HG02623 (cell line): ENCODE measurements around the gene KRT5.

ENCODE experiments used
- ATAC-seq: cut with Tn5 transposase; IDR thresholded peaks from one replicate; pipeline ENCODE4 v1.9.1; 2021; ENCODE audit warnings: moderate library complexity; ENCODE audit not compliant: unreplicated experiment

The KRT5 gene

DNA sequence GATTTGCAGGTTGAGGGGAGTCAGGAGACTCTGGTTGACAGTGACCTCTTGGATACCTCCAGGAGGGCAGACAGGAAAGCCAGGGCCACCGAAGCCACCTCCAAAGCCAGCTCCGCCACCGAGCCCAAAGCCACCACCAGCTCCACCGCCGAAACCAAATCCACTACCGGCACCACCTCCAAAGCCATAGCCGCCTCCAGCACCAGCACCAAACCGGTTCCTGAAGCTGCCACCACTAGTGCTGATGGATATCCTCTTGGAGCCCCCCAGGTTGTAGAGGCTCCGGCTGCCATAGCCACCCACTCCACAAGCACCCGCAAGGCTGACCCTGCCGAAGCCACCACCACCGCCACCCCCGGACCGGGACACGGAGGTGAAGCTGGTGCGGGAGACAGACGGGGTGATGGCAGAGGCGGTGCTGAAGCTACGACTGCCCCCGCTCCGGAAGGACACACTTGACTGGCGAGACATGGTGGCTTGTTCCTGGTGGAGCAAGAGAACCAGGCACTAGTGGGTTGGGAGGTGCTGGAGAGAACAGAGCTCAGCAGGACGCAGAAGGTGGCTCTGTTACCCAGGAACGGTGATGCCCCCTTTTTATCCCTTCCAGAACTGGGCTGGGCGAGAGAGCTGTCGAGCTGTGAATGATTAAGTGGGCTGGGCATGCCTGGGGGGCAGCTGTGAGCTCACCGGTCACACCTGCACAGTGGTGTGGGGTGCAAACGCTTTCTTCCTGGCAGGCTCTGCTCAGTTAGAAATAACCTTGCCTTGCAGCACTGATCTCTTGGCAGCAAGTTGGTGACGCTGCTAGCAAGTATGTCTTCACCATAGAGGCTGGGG, at the start of gene KRT5:
Gene KRT5 (minus strand): TSS at position 569 of the 837 bp plus-strand sequence. CDS start 98 bp downstream, at position 471.
- ATAC-seq: no peak

DNA sequence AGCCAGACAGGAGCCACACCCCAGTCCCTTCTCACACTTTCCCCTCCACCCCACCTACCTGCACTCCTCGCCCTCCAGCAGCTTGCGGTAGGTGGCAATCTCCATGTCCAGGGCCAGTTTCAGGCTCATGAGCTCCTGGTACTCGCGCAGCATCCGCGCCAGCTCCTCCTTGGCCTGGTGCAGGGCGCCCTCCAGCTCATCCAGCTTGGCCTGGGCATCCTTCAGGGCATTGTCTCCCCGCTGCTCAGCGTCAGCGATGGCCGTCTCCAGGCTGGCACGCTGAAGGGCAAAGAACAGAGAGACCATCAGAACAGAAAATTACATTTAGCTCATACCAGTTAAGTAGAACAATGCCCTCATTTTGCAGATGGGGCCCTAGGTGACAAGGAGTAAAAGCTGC, 47.9 kb upstream of the KRT5 start:
- no peak for ATAC-seq

DNA sequence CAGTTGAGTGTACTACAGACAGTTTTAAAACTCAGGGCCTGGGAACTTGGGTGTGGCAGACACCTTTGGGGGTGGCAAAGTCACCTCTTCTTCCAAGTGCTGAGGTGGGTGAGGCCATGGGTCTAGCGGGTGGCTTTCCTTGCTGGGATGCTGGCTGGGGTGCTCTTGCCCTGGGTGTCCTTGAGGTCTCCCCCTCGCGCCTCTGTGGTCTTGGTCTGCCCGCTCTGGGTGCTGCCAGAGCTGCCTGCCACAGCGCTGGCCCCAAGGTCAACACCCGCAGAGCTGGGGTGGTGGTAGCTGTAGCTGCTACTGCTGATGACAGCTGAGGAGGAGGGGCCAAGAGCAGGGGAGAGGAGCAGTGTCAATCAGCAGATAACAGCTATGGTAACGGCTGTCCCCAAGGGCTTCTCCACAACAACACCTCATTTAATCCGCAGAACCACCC, 46.7 kb upstream of the KRT5 start:
- ATAC-seq: no peak

DNA sequence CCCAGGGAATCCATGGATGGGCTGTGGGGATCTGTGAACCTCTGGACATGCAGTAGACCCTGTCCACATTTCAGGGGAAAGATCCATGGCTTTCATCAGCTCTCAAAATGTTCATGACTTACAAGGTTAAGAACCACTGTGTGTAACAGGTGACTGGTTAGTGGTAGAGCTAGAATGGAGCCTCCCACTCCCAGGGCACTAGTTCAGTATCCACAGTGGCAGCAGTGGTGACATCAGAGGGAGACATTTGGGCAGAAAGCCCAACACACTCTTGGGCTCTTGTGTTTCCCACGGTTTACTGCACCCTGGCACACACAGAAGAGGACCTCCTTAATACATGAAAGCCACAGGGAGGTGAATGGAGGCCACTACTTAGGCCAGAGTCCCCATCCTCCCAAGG, 44.4 kb upstream of the KRT5 start:
- ATAC-seq: no peak

DNA sequence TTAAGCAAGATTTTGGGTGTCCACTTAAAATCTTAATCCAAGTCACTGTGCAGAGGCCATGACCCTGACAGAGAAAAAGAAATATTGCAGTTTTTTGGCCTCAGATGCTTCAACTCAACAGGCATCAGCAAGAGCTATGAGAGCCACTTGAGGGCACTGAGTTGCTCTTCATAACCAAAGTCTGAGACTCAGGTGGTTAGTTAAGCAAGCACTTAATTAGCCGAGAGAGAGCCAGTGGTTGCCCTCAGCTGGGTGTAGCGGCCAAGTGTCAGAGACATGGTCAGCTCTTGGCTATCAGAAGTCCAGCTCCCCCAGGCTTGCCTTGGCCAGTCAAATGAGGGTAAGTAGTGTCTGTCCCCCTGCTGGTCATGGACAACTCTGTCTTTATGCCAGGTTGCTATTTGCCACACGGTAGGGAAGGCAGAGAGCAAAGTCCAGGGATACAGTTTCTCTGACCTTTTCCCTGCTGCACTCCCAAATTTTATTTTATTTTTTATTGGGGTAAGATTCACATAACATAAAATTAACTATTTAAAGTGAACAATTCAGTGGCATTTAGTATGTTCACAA, 41.8 kb upstream of the KRT5 start:
- ATAC-seq: no peak

DNA sequence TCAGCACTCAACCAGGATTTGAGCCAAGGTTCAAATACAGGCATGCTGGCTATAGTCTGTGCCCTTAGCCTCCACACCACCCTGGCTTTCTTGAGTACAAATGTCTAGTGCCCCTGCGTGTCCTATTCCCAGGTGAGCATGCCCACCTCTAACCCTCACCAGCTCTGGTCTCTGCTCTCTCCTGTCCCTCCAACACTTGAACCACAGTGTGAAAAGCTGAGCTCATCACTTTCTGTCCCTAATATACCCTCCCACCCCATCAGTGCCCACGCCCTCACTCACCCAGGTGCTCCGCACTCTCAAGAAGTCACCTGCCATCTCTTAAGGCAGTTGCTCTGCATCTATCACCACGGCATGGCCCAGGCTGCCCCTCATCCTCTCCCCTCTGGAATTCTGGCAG, 39.8 kb upstream of the KRT5 start:
- no peak for ATAC-seq

DNA sequence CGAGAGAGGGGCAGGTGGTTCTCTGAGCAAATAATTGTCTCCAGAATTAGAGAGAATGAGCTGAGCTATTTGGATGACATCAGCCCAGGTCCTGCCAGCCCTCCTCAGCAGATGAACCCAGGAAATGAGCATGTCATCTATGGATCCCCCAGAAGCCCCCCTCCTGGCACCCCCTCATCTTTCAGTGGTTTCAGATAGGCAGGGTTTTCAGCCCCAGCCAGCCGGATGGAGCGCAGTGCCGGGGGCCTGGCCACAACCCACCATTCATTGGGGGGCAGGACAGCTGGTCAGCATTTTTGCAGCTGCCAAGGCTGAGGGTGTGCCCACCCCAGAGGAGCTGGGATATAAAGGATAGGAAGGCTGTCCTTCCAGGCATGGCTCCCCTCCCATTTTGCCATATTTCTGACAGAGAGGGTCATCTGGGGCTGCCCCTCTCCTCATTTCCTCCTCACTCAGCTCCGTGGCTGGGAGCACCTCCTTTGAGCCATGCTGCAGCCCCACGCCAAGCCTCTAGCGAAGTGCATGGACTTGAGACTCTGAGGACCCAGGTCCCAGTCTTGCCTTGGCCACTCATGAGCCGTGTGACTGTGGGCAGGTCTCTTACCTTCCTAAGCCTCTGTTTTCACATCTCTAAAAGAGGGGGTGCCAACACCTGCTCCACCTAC, 38.7 kb upstream of the KRT5 start:
- no peak for ATAC-seq

DNA sequence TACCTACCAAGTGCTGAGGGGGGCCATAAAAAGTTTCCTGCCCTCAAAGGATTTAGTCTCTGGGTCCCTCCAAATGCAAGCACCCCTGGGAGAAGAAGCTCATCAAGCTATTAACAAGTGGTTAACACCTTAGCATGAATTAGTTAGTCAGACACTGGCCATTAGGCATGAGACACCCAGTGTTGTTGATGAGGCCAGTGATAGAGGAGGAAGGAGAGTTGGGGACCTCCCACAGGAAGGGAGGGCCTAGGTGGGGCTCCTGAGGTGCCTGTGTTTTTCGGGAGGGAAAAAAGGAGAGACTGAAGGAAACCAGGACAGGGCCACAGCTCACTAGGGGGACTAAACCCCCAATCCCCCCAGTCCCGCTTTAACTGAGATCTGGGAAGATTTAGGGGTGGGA, 37.3 kb upstream of the KRT5 start:
- ATAC-seq: no peak

DNA sequence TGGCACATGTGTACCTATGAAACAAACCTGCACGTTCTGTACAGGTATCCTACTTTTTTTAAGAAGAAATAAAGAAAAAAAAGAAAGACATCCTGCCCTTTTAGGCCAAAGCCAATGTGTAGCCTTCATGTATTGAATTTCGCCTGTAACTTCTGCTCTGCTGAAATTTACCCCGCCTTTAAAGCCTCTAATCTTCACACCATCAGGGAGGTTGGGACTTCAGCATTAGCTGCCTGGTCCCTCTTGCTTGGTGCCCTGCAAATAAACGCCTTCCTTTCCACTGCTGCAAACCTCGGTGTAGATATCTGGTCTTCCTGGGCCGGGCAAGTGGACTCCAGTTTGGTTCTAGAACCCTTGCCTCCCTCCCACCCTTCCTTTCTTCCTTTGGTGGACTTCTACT, 35.4 kb upstream of the KRT5 start:
- no peak for ATAC-seq

DNA sequence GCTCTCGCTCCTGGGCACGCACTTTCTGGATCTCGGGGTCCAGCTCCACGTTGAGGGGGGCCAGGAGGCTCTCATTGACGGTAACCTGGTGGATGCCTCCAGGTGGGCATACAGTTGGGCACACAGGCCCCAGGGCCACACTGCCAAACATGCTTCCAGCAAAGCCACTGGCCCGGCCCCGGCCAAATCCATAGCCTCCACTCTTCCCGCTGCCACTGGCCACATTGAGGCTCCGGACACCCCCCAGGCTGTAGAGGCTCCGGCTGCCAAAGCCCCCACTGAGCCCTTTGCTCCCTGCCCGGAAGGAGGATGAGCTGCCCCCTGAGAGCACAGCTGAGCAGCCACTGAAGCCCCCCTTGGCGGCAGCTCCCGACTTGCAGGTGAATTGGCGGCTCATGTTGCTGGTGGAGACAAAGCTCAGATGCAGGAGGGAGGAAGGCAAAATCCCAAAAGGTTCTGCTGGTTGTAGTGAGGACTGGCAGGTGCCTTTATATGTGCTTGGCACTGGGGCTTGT, 32.5 kb upstream of the KRT5 start, which contains the start of gene KRT71:
Gene KRT71 (minus strand): TSS at position 465 of the 515 bp plus-strand sequence. CDS start 68 bp downstream, at position 397.
- no peak for ATAC-seq

DNA sequence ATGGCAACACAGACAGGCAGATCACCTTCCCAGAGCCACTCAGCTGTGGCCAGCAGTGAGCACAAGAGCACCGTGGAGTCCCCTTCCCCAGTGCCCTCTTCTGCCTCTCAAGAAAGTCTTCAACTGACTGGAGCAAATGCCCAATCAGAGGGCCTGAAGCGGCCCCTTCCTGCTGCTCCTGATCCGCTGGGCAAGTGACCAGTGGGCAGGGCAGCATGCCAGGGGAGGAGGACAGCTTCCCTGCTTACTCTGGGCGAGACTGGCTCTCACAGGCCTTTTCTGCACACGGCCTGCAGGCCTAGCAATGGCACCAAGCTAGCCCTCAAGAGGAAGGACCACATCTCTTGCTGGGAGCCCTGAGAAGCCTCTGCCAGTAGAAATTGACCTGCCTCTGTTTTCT, 31.9 kb upstream of the KRT5 start:
- ATAC-seq: no peak

DNA sequence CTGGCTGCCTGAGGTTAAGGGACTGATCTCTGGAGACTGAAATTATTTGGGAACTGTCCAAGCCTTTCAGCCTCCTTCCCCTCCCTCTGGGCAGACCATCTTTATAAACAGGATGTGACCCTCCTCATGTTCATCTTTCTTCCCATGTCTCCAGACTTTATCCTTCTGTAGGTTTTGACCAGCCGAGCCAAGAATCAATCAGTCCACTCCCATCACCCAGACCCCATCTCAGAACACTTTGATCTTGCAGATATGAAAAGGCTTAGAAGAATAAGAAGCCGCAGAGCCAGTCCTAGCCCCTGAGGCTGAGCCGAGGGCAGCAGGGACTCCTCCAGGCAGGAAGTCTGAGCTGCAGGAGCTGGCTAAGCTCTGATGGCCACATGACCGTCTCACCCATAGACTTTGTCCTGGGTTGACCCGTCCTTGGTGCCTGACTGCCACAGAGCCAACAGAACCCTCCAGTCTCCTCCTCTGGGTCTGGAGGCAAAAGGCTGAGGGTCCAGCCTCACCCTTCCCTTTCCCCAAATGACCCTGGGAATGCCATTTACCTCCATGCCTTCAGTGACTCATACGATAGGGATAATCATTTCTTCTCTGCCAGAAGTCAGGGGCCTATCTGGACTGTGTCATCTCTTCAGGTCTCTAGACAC, 31.1 kb upstream of the KRT5 start:
- no peak for ATAC-seq

DNA sequence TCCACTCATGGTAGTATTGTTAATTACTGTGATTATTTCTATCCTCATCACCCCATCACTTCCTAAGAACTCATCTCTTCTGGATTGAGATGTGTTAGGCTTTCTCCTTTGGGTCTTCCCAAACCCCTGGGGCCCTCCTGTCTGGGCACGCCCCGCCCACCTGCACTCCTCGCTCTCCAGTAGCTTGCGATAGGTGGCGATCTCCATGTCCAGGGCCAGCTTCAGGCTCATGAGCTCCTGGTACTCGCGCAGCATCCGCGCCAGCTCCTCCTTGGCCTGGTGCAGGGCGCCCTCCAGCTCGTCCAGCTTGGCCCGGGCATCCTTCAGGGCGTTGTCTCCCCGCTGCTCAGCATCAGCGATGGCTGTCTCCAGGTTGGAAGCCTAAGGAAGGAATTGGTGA, 25.9 kb upstream of the KRT5 start:
- ATAC-seq: no peak

DNA sequence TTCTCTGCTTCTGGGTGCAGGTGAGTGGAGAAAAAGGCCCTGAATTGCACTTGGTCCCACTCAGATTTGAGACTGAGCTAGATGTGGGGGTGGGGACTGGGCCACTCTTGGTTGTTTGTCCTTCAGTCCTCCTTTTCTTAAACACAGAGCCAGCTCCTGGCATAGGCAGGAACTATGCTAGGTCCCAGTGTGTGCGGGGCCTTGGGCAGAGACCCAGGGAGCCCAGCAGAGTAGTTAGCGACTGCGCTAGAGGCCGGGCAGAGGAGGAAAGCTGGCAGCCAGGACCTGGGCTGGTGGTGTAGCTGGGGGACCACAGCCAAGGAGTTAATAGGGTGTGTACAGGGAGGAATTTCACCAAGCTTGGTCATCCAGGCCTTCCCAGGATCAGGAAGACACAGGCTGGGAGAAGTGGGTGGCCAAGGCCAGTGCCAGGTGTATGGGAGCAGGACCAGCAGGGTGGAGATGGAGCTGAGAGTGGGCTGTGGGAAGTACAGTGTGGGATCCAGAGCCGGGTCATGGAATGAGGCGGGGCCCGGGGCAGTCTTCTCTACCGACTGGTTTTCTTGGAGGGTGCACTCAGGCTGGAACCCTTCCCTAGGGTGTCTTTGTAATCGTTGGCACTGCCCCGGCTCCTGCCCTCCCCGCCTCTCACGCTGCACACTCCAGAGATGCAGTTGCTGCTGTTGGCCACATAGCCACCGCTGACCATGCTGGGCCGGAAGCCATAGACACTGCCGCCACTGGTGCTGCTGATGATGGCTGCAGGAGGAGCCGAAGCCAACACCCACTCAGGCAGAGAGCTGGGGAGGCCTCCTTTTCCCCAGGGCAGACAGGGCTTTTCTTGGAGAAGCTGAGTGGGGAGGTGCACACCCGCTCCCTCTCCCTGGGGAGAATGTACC, 24.0 kb upstream of the KRT5 start:
- ATAC-seq: no peak

DNA sequence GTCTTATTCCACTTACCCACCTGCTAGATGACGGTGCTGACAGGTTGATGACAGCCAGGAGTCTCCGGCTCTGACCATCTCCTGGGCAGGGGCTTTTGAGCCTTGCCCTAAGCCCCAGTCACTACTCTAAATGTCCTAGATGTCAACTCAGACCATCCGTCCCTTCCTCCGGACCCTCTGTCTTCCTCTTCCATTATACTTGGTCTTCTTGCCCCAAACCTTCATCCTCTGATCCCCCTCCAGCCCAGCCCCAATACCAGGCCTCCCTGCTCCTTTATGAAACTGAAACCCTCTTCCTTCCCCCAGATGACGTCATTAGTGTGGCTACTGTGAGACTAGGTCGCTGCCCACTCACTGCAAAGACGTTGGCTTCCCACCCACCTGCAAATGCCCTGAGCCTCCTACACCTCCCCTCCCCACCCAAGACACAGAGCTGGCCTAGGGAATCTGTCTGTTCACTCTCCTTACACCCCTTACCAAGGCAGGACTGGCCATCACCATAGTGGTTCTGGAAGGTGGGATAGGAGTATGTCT, 22.7 kb upstream of the KRT5 start:
- ATAC-seq: no peak

DNA sequence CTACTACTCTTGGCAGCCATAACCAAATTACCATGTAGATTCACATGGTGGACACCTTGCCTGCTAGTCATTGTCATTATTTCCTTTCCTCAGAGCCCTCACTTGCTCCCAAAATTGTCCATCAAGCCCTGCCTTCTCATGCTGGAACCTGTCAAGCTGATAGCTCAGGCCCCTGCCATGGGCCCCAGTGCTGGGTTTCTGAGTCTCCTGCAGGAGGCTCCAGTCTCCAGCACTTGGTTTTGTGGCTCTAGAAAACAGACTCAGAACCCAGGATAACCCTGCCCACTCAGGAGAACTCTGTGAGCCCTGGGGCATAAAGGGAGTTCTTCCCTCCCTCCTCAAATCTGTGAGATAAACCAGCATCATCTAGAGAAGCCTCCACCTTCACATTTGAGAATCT, 22.0 kb upstream of the KRT5 start:
- ATAC-seq: no peak

DNA sequence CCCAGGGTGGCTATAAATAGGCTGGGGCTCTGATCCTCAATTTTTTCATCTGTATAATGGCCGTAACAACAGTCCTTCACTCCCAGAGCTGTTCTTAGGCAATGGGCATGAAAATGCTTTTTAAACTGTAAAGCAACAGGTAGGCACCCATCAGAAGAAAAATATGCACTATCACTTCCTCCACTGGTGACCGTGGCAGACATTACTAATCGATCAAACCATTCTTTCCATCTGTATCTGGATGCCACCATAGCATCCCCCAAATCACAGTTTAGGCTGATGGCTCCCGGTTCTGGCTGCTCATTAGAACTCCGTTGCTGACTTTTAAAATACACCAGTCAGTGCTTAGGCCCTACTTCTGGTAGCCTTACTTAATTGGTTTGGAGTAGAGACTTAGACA, 21.5 kb upstream of the KRT5 start:
- no peak for ATAC-seq

DNA sequence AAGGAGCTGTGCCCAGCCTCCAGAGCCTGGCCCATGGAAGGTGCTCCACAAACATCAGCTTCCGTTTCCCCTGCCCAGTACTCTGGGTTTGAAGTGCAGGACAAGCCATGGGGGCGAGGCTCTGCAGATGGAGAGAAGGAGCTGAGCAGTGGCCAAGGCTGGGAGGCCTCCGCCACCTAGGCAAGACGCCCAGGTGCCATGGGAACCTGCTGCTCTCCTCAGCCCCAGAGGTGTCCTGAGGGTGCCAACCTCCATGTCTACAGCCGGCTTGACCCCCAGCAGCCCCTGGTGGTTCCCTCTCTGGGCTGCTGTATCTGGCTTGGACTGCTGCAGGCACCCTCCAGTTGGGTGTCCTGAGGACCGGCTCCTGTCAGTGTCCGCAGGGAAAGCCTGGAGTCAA, 20.3 kb upstream of the KRT5 start:
- ATAC-seq: no peak

DNA sequence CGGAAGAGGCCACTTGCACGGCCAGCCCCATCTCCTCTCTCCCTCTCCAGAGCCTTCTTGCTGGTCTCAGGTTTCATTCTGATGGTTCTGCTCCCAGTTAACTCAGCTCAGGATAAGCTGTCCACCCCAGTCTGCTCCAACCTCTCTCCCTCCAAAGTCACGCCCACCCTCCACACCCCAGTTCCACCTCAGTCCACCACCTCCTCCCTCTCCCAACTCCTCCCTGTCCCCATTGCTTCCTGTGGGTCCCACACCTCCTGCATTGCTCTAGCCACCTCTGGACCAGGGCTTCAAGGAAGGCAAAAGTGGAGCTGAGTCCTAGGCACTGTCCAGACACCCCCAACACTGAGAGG, 19.6 kb upstream of the KRT5 start:
- no peak for ATAC-seq
